HL-60/S4 treated with phorbol 12-myristate 13-acetate at 8.2 ng/mL for 4 days and 3 days (cell line): Measurements from ENCODE around the gene KIAA2012.
"Not testable (repeated sequence)": the region's sequence is repeated elsewhere in the genome, so short reads cannot be mapped to it uniquely, and the experiment has no call there.

Experiments
- in situ Hi-C: fragments of 300-500 bp; cut with MboI; formaldehyde crosslinking; loops from 2 replicates; pipeline ENCODE4 v1.15.0; 2022; ENCODE audit warnings: low sequenced_read_pairs

KIAA2012 gene

GRCh38 chr2:202114291-202114690 lies 41.2 kb downstream of the KIAA2012 start:
- in situ Hi-C loops = no loop called here

DNA sequence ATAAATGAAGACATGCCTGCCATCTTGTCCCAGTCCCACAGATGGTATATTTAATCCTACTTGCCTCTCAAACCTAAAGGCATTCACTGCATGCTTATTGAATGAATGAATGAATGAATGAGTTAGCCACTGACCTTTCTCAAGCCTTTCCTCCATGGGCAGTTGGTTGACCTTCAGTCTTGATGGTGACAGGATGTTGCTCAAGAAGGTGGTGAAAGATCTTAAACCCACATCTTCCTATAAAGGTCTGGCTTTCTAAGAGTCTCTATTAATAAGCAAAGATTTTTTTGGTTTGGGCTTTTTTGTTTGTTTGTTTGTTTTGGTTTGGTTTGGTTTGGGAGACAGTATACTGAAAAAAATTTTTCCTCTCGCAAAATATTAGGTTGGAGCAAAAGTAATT lies 41.7 kb downstream of the KIAA2012 start:
- in situ Hi-C loops = no loop called here

GRCh38 chr2:202115479-202115971 lies 42.5 kb downstream of the KIAA2012 start:
- in situ Hi-C loops = no loop called here

GRCh38 chr2:202116691-202117090 lies 43.6 kb downstream of the KIAA2012 start:
- in situ Hi-C loops = no loop called here

DNA sequence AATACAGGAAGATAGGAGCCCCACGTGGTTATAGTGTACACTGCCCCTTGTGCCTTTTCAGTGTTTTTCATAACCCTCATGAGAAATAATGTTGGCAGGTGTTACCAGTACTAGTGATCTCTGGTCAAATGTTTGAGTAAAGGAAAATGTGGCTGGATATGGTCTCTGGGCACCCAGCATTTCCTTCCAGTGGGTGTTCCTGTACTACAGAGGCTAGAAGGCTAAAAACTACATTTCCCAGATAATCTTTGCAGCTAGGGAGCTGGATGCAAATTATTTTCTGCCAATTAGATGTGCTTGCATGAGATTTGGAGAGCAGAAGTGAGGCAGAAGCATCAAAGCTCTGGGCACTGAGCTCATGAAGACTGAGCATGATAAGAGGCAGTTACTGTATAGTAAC lies 45.1 kb downstream of the KIAA2012 start:
- in situ Hi-C loops = no loop called here

GRCh38 chr2:202120828-202121227 lies 47.8 kb downstream of the KIAA2012 start:
- in situ Hi-C loops = no loop called here

GRCh38 chr2:202121532-202122162 lies 48.6 kb downstream of the KIAA2012 start:
- in situ Hi-C loops = no loop called here

DNA sequence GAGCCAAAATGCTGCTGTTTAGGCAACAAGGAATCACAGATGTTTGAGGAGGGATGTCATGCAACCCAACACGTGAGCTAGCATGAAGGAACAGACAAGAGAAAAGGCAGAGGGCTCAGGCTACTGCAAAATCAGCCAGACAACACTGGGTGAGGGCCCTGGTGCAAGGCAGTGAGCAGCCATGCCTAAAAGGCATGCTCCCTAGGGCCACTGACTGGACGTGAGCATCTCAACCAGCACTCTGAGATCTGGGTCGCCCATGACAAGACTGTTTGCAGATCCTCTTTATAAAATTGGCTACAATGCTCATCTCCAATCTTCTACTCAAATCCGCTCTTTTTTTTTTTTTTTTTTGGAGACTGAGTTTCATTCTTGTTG lies 49.1 kb downstream of the KIAA2012 start:
- in situ Hi-C loops = no loop called here

- in situ Hi-C loops = no loop called here
Observed at GRCh38 chr2:202122980-202123720, 50.1 kb downstream of the KIAA2012 start.

GRCh38 chr2:202124286-202124685 lies 51.2 kb downstream of the KIAA2012 start:
- in situ Hi-C loops = no loop called here

GRCh38 chr2:202127687-202128331 lies 54.8 kb downstream of the KIAA2012 start:
- in situ Hi-C loops = no loop called here

DNA sequence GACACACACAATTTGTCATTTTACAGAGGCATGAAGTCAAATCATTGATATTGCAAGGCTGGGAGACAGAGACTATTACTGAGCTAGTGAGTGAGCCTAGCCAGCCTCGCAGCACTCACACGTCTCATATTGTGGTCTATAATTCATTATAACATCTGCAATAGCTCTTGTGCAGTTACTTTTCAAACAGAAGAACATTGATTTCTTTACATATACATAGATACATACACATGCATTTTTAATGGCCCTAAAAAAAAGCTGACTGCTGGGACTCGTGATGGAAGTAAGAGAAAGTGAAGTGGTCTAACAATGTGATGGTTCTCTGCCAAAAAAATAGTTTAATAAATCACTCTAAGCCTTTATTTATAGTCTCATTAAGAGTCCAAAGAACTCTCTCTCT lies 56.8 kb downstream of the KIAA2012 start:
- in situ Hi-C loops = no loop called here

DNA sequence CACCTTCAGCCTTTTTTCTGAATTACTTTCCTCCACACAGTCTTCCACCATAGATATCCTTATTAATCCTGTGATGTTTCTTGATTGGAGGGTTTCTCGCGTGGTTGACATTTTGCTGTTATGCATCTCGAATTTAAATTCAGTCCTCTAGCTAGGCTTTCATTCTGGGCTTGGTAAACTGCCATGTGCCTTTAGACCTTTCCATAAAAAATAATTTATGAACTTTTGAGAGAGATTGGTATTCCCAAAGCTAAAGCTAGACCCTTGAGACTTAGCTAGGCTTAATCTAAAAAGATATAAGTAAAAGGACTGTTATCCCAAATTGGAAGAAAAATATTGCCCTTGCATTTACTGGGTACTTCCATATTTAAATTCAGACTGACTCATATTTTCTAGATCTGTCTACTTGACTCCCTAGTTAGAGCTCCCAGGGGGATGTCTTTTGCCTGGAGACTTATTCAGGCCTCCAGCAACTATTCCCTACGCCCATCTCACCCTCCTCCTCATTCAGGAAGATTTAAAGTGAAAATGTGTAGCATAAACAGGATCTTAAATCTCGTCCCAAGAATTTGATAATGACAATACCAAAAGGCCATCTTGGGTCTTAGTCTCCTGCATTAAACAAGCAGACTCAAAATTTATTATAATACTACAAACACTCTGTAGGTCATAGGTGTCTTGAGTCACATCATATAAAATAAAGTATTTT lies 60.3 kb downstream of the KIAA2012 start:
- in situ Hi-C loops = no loop called here

DNA sequence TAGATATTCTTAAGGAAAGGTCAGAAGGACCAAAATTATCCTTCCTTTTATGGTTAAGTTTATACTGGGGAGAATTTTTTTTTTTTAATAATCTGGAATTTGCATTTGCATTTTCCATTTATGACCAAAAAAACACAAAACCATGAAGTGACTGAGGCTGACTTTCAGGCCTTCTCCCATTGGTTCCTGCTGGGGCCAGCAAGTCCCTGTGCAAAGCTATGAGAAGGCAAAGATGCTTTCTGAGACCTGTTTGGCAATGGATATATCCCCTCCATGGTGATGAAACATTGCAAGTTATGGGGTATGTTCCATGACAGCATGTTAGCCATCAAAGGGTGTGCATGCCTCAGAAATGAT lies 60.8 kb downstream of the KIAA2012 start:
- in situ Hi-C loops = no loop called here

GRCh38 chr2:202135091-202135874 lies 62.2 kb downstream of the KIAA2012 start:
- in situ Hi-C loops = no loop called here

- in situ Hi-C loops = not testable (repeated sequence)
Observed at GRCh38 chr2:202136039-202136438, 63.0 kb downstream of the KIAA2012 start.

DNA sequence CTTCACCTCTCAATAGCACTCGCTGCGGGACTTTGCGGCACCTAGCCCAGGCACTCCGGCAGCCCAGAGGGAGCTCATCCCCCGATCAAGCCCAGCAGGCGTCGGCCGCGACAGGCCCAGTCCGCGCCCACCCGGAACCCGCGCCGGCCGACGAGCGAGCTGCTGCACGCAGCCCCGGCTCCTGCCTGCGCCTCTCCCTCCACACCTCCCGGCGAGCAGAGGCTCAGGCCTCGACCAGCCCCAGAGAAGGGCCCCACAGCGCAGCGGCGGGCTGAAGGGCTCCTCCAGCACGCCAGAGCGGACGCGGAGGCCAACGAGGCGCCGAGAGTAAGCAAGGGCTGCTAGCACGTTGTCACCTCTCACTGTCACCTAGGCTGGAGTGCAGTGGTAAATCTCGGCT lies 63.5 kb downstream of the KIAA2012 start:
- in situ Hi-C loops = no loop called here

GRCh38 chr2:202140522-202141252 lies 67.6 kb downstream of the KIAA2012 start:
- in situ Hi-C loops = no loop called here

DNA sequence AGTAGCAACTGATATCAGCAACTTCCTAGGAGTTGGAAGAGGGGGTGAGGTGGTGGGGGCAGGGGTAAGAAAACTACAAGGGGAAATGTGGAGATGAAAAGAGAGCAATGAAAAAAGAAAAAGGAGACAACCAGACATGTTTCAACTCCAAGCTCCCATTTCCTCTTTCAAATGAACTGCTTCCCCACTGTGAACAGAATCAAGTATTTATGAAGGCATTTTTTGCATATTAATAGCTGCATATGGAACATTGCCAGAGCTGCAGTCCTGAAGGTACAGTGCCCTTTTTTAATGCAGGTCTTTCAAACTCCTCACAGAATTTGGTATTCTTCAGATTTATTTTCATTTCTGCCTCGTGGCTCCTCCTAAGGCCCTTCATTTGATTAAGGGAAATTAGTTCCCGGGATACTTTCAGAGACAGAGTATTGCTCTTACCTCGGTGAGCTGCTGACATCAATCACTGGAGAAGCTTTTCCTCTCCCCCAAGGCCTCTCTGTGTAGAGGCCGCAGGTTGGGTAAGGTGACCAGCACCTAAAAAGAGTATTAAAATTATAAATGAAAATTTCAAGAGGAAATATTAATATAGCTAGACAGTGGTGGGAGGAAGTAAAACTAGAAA lies 68.4 kb downstream of the KIAA2012 start:
- in situ Hi-C loops = no loop called here

- in situ Hi-C loops = no loop called here
Observed at GRCh38 chr2:202142540-202142939, 69.5 kb downstream of the KIAA2012 start.
